GM12892 (cell line): ENCODE measurements around the gene SLC2A9.

ENCODE experiments used
- POLR2A ChIP-seq: IDR thresholded peaks from 2 replicates; pipeline ENCODE4 v1.6.1; 2011; ENCODE audit warnings: low read depth, low read length, control low read depth
- POLR2AphosphoS5 ChIP-seq: IDR thresholded peaks from 2 replicates; pipeline ENCODE4 v1.6.1; 2011; ENCODE audit warnings: low read depth, low read length, control low read depth

DNA sequence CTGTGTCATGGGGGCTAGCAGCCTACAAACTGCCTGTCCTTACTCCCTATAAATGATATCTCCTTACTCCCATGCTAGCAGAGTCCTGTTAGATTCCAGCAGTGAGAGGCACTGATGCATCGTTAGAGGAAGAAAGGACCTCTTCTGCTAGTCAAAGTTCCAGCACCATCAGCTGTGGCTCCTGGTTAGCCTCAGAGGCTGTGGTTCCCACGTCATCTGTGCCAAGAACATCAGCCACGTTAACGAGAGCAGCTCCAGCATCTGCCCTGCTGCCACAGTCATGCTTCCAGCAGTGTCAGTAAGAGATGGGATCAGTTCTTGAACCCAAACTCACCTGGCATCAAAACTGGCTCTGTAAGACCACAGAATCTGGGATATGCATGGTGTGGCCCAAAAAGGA lies 88.5 kb downstream of the SLC2A9 start:
- no peak for TF ChIP-seq POLR2A
- TF ChIP-seq POLR2AphosphoS5 = no peak
